ENCODE data around the gene SLC22A15.
"Not testable (repeated sequence)": the region's sequence is repeated elsewhere in the genome, so short reads cannot be mapped to it uniquely, and the experiment has no call there.

SLC22A15 gene

GRCh38 chr1:115980998-115981993 lies 5.0 kb downstream of the SLC22A15 start:
- no peak overlapping the region for H3K4me3 ChIP-seq (ENCODE audit: low read depth, low read length)

GRCh38 chr1:115982400-115982799 lies 6.1 kb downstream of the SLC22A15 start:
- H3K4me3 ChIP-seq (ENCODE audit: low read depth, low read length): no peak overlapping the region
- no peak for TF ChIP-seq CTCF (IDR thresholded peaks at IDR 0.05; ENCODE audit: borderline replicate concordance, insufficient read depth, low read depth, low read length)

More at GRCh38 chr1:115980998-115981993, 5.0 kb downstream of the SLC22A15 start:
- peak; percentile 56 for TF ChIP-seq CTCF (IDR thresholded peaks at IDR 0.05; ENCODE audit: borderline replicate concordance, insufficient read depth, low read depth, low read length)

- TF ChIP-seq CTCF (IDR thresholded peaks at IDR 0.05; ENCODE audit: borderline replicate concordance, insufficient read depth, low read depth, low read length): no peak
- no peak overlapping the region for H3K4me3 ChIP-seq (ENCODE audit: low read depth, low read length)
Observed at GRCh38 chr1:115983584-115983983, 7.3 kb downstream of the SLC22A15 start.

- no peak for TF ChIP-seq CTCF (IDR thresholded peaks at IDR 0.05; ENCODE audit: borderline replicate concordance, insufficient read depth, low read depth, low read length)
- no peak overlapping the region for H3K4me3 ChIP-seq (ENCODE audit: low read depth, low read length)
Observed at GRCh38 chr1:115987623-115988022, 11.3 kb downstream of the SLC22A15 start.

GRCh38 chr1:115988953-115989352 lies 12.6 kb downstream of the SLC22A15 start:
- no peak overlapping the region for H3K4me3 ChIP-seq (ENCODE audit: low read depth, low read length)
- TF ChIP-seq CTCF (IDR thresholded peaks at IDR 0.05; ENCODE audit: borderline replicate concordance, insufficient read depth, low read depth, low read length): no peak

GRCh38 chr1:115989699-115990098 lies 13.4 kb downstream of the SLC22A15 start:
- no peak for TF ChIP-seq CTCF (IDR thresholded peaks at IDR 0.05; ENCODE audit: borderline replicate concordance, insufficient read depth, low read depth, low read length)
- no peak overlapping the region for H3K4me3 ChIP-seq (ENCODE audit: low read depth, low read length)

GRCh38 chr1:115991909-115992308 lies 15.6 kb downstream of the SLC22A15 start:
- no peak overlapping the region for H3K4me3 ChIP-seq (ENCODE audit: low read depth, low read length)
- TF ChIP-seq CTCF (IDR thresholded peaks at IDR 0.05; ENCODE audit: borderline replicate concordance, insufficient read depth, low read depth, low read length): no peak

GRCh38 chr1:115997921-115998320 lies 21.6 kb downstream of the SLC22A15 start:
- not testable (repeated sequence) for H3K4me3 ChIP-seq (ENCODE audit: low read depth, low read length)
